Measurements from ENCODE around the gene QTRT2. TPM values are rescaled to one million over a fixed set of nuclear protein-coding genes. Genes with fewer than 3 reads are reported as not detected.

QTRT2 gene
- total and polyA plus RNA-seq, 2 experiments from 2014 or later: 32.3 to 66.5 TPM

DNA sequence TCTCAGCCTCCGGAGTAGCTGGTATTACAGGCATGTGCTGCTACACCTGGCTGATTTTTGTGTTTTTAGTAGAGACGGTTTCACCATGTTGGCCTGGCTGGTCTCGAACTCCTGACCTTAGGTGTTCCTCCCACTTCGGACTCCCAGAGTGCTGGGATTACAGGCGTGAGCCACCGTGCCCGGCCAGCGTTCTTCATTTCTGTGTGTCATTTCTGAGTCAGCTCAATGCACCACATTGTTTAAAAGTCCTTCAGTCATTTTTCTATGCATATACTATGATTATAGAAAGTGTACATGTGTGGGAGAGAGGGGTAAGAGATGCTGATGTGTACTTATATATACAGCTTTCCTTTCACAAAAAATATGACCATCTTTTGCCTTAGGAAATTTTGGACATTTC is 2.1 kb downstream of the QTRT2 start:
- H3K4me2 ChIP-seq: peak overlapping the region; percentile 85
- H3K27ac Mint-ChIP-seq: no peak overlapping the region

DNA sequence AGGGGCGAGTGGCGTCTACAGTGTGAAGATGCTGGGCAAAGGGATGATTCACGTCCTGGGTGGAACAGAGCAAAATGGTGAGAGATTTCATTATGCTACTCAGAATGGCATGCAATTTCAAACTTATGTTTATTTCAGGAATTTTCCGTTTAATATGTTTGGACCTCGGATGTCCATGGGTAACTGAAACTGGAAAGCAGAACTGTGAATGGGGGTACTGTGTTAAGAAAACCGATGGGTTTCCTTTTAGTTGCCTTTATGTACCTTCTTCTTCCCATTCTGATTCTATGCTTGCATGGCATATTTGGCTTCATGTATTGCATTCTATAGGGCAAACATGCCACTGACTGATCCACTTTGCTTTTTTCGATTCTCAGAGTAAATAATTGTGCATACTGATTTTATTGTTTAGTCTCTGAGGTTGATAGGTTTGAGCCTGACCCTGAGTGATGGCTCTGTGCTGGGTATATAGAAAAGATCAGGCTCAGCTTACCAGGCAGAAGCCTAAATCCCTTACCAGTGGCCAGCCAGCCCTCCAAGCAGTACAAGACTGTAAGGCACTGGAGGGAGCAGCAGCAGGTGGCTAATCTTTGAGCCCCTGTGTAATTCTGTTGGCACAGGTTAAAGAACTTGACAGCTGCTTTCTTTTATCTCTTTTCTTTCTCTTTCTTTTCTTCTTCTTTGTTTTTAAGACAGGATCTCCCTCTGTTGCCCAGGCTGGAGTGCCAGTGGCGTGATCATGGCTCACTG is 4.5 kb downstream of the QTRT2 start:
- H3K4me3 Mint-ChIP-seq: no peak overlapping the region
- no peak overlapping the region for H2AFZ ChIP-seq
- TF ChIP-seq STAT1 (IDR thresholded peaks at IDR 0.05; ENCODE audit: unreplicated experiment) (no peak), POLR2AphosphoS5 (IDR thresholded peaks at IDR 0.05; ENCODE audit: low read depth) (no peak), CREB1 (CRISPR knock-in tag; IDR thresholded peaks at IDR 0.05; ENCODE audit: low read depth) (no peak), EZH2phosphoT487 (IDR thresholded peaks at IDR 0.05; ENCODE audit: unreplicated experiment) (no peak), ZNF114 (CRISPR knock-in tag; IDR thresholded peaks at IDR 0.05) (no peak), EZH2 (IDR thresholded peaks at IDR 0.05; ENCODE audit: low read depth, unreplicated experiment) (no peak), JUNB (IDR thresholded peaks at IDR 0.05; ENCODE audit: unreplicated experiment) (no peak)

More for the DNA sequence above, 2.1 kb downstream of the QTRT2 start:
- H3K4me1 ChIP-seq (ENCODE audit: insufficient read depth): peaks cover 10% of the 10 kb centered on the region
- peaks cover 14% of the 10 kb centered on the region; the same call in 1 of the 2 replicates for H4K20me1 ChIP-seq (replicated peaks; ENCODE audit: insufficient read depth)
- H3K36me3 Mint-ChIP-seq (ENCODE audit: low read depth): peaks cover 10% of the 10 kb centered on the region; the same call in 1 of the 3 replicates
- TF ChIP-seq, protein P1, sequence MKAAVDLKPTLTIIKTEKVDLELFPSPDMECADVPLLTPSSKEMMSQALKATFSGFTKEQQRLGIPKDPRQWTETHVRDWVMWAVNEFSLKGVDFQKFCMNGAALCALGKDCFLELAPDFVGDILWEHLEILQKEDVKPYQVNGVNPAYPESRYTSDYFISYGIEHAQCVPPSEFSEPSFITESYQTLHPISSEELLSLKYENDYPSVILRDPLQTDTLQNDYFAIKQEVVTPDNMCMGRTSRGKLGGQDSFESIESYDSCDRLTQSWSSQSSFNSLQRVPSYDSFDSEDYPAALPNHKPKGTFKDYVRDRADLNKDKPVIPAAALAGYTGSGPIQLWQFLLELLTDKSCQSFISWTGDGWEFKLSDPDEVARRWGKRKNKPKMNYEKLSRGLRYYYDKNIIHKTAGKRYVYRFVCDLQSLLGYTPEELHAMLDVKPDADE (IDR thresholded peaks at IDR 0.05): no peak
- TF ChIP-seq EZH2phosphoT487 (IDR thresholded peaks at IDR 0.05; ENCODE audit: unreplicated experiment) (no peak), STAT1 (IDR thresholded peaks at IDR 0.05; ENCODE audit: unreplicated experiment) (no peak), JUNB (IDR thresholded peaks at IDR 0.05; ENCODE audit: unreplicated experiment) (no peak), EZH2 (IDR thresholded peaks at IDR 0.05; ENCODE audit: low read depth, unreplicated experiment) (no peak), CREB1 (CRISPR knock-in tag; IDR thresholded peaks at IDR 0.05; ENCODE audit: low read depth) (no peak)
- TF ChIP-seq, protein P2, sequence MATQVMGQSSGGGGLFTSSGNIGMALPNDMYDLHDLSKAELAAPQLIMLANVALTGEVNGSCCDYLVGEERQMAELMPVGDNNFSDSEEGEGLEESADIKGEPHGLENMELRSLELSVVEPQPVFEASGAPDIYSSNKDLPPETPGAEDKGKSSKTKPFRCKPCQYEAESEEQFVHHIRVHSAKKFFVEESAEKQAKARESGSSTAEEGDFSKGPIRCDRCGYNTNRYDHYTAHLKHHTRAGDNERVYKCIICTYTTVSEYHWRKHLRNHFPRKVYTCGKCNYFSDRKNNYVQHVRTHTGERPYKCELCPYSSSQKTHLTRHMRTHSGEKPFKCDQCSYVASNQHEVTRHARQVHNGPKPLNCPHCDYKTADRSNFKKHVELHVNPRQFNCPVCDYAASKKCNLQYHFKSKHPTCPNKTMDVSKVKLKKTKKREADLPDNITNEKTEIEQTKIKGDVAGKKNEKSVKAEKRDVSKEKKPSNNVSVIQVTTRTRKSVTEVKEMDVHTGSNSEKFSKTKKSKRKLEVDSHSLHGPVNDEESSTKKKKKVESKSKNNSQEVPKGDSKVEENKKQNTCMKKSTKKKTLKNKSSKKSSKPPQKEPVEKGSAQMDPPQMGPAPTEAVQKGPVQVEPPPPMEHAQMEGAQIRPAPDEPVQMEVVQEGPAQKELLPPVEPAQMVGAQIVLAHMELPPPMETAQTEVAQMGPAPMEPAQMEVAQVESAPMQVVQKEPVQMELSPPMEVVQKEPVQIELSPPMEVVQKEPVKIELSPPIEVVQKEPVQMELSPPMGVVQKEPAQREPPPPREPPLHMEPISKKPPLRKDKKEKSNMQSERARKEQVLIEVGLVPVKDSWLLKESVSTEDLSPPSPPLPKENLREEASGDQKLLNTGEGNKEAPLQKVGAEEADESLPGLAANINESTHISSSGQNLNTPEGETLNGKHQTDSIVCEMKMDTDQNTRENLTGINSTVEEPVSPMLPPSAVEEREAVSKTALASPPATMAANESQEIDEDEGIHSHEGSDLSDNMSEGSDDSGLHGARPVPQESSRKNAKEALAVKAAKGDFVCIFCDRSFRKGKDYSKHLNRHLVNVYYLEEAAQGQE (IDR thresholded peaks at IDR 0.05; ENCODE audit: unreplicated experiment): no peak
- peaks cover 69% of the 10 kb centered on the region for H3K79me2 ChIP-seq (replicated peaks; ENCODE audit: insufficient read depth)
- ATAC-seq (no peak), DNase-seq (ENCODE audit: low spot score) (no peak)
- no peaks in the 10 kb centered on the region for H3K36me3 ChIP-seq (ENCODE audit: insufficient read depth)
- H3K4me3 Mint-ChIP-seq: peak overlapping the region; percentile 96
- peaks cover 1% of the 10 kb centered on the region for H3K27me3 Mint-ChIP-seq (ENCODE audit: insufficient read depth, low read depth, poor library complexity)
- no peaks in the 10 kb centered on the region; the same call in 2 of the 3 replicates for H3K9me3 Mint-ChIP-seq
- H3K4me1 Mint-ChIP-seq: peaks cover 13% of the 10 kb centered on the region
- H3K27ac ChIP-seq (ENCODE audit: low read depth): no peak overlapping the region
- no peak overlapping the region for H2AFZ ChIP-seq
- H3K9me2 ChIP-seq (ENCODE audit: insufficient read depth): no peaks in the 10 kb centered on the region
- no peaks in the 10 kb centered on the region for H3F3A ChIP-seq (replicated peaks; ENCODE audit: low read depth)
- H3K27me3 ChIP-seq (ENCODE audit: insufficient read depth): no peaks in the 10 kb centered on the region
- H3K4me3 ChIP-seq: peak overlapping the region; percentile 73; the same call in 1 of the 2 replicates

More for the DNA sequence above, 4.5 kb downstream of the QTRT2 start:
- no peak for ATAC-seq
- Mint-ChIP-seq H3K27me3 (ENCODE audit: insufficient read depth, low read depth, poor library complexity) (peaks cover 1% of the 10 kb centered on the region), H3K9me3 (no peaks in the 10 kb centered on the region; the same call in 2 of the 3 replicates), H3K36me3 (ENCODE audit: low read depth) (peaks cover 19% of the 10 kb centered on the region; the same call in 2 of the 3 replicates), H3K4me1 (peaks cover 7% of the 10 kb centered on the region), H3K27ac (no peak overlapping the region)
- H3K27me3 ChIP-seq (ENCODE audit: insufficient read depth): no peaks in the 10 kb centered on the region
- H3K9me2 ChIP-seq (ENCODE audit: insufficient read depth): no peaks in the 10 kb centered on the region
- no peak for DNase-seq (ENCODE audit: low spot score)
- peaks cover 93% of the 10 kb centered on the region for H3K79me2 ChIP-seq (replicated peaks; ENCODE audit: insufficient read depth)
- H3K4me2 ChIP-seq: no peak overlapping the region
- no peak overlapping the region for H3K27ac ChIP-seq (ENCODE audit: low read depth)
- H3K4me3 ChIP-seq: no peak overlapping the region
- H3F3A ChIP-seq (replicated peaks; ENCODE audit: low read depth): no peaks in the 10 kb centered on the region
- H4K20me1 ChIP-seq (replicated peaks; ENCODE audit: insufficient read depth): peaks cover 30% of the 10 kb centered on the region
- H3K36me3 ChIP-seq (ENCODE audit: insufficient read depth): peaks cover 10% of the 10 kb centered on the region; the same call in 1 of the 2 replicates
- peaks cover 10% of the 10 kb centered on the region for H3K4me1 ChIP-seq (ENCODE audit: insufficient read depth)

Measured in GM23338 (cell line).